GM23248 (cell line): ENCODE measurements around the gene UTP4. TPM values are rescaled to one million over a fixed set of nuclear protein-coding genes. Genes with fewer than 3 reads are reported as not detected.
"Not testable (repeated sequence)": the region's sequence is repeated elsewhere in the genome, so short reads cannot be mapped to it uniquely, and the experiment has no call there.

Source experiments
- DNase-seq: peaks from one replicate; pipeline ENCODE4 v3.0.0-alpha.2; 2015
- H2AFZ ChIP-seq: fragments of 200-600 bp; sonication (generic); 2 replicates; pipeline ENCODE4 v1.6.1; 2016; ENCODE audit warnings: antibody characterized with exemption
- H3F3A ChIP-seq: fragments of 200-600 bp; sonication (generic); 2 replicates; pipeline ENCODE4 v1.6.1; 2016; ENCODE audit warnings: mild to moderate bottlenecking, antibody characterized with exemption, mixed run types; ENCODE audit not compliant: insufficient read depth
- H3K27ac ChIP-seq: fragments of 200-600 bp; sonication (generic); 2 replicates; pipeline ENCODE4 v1.5.1; 2016; ENCODE audit warnings: mild to moderate bottlenecking
- H3K27me3 ChIP-seq: fragments of 200-600 bp; sonication (generic); replicated peaks from 2 replicates; pipeline ENCODE4 v1.6.1; 2016; ENCODE audit warnings: mild to moderate bottlenecking; ENCODE audit not compliant: insufficient read depth
- H3K36me3 ChIP-seq: fragments of 200-600 bp; sonication (generic); 2 replicates; pipeline ENCODE4 v1.6.1; 2016; ENCODE audit warnings: low read depth, mild to moderate bottlenecking
- H3K4me1 ChIP-seq: fragments of 200-600 bp; sonication (generic); 2 replicates; pipeline ENCODE4 v1.6.1; 2016; ENCODE audit warnings: mild to moderate bottlenecking; ENCODE audit not compliant: insufficient read depth
- H3K4me2 ChIP-seq: fragments of 200-600 bp; sonication (generic); one replicate; pipeline ENCODE4 v1.6.1; 2016; ENCODE audit warnings: mild to moderate bottlenecking; ENCODE audit not compliant: unreplicated experiment
- H3K4me3 ChIP-seq: fragments of 200-600 bp; sonication (generic); 2 replicates; pipeline ENCODE4 v1.5.1; 2016; ENCODE audit warnings: mild to moderate bottlenecking
- H3K79me2 ChIP-seq: fragments of 200-600 bp; sonication (generic); 2 replicates; pipeline ENCODE4 v1.6.1; 2016; ENCODE audit warnings: mild to moderate bottlenecking; ENCODE audit not compliant: insufficient read depth
- H3K9ac ChIP-seq: fragments of 200-600 bp; sonication (generic); 2 replicates; pipeline ENCODE4 v1.6.1; 2016; ENCODE audit warnings: mild to moderate bottlenecking
- H3K9me2 ChIP-seq: fragments of 200-600 bp; sonication (generic); 2 replicates; pipeline ENCODE4 v1.6.1; 2016; ENCODE audit warnings: mixed run types, mild to moderate bottlenecking, moderate library complexity; ENCODE audit not compliant: insufficient read depth
- H3K9me3 ChIP-seq: fragments of 200-600 bp; sonication (generic); one replicate; pipeline ENCODE4 v1.6.1; 2017; ENCODE audit warnings: low read depth
- H4K20me1 ChIP-seq: fragments of 200-600 bp; sonication (generic); 2 replicates; pipeline ENCODE4 v1.6.0; 2016; ENCODE audit not compliant: insufficient read depth
- EZH2 ChIP-seq: fragments of 200-600 bp; sonication (generic); IDR thresholded peaks from 2 replicates; pipeline ENCODE4 v1.6.1; 2018; ENCODE audit warnings: antibody characterized with exemption, mild to moderate bottlenecking; ENCODE audit not compliant: insufficient read depth, poor library complexity, severe bottlenecking
- EZH2phosphoT487 ChIP-seq: fragments of 200-600 bp; sonication (generic); IDR thresholded peaks from 2 replicates; pipeline ENCODE4 v1.6.1; 2018; ENCODE audit warnings: antibody characterized with exemption, moderate library complexity, mild to moderate bottlenecking, low read depth; ENCODE audit not compliant: insufficient read depth
- WGBS, 2 experiments: methylation state at CpG; one replicate each; pipeline ENCODE4 v1.1.6; 2015 to 2017; ENCODE audit warnings: low lambda C conversion rate in 2 of 2, low coverage in 1 of 2; ENCODE audit errors: missing lambda C conversion rate in 2 of 2; 5-methylcytosine and 5-hydroxymethylcytosine counted together
- in situ Hi-C: fragments of 300-500 bp; cut with MboI; formaldehyde crosslinking; loops from 2 replicates; pipeline ENCODE4 v1.15.0; 2020
- polyA plus RNA-seq: library from polyadenylated mRNA; unstranded; fragments of >200 nt; fragmentation: Nextera tagmentation; extraction: Ambion mirVana; gene quantifications from 2 replicates; pipeline ENCODE4 v1.2.1, GENCODE V29; 2016
- total RNA-seq: library from RNA; depleted of rRNA; stranded (reverse); fragments of >200 nt; shearing (Covaris generic); gene quantifications from 2 replicates; pipeline ENCODE4 v1.2.3, GENCODE V29; 2014

UTP4 gene
- total and polyA plus RNA-seq, 2 experiments from 2014 or later: 17.8 to 54.8 TPM

DNA sequence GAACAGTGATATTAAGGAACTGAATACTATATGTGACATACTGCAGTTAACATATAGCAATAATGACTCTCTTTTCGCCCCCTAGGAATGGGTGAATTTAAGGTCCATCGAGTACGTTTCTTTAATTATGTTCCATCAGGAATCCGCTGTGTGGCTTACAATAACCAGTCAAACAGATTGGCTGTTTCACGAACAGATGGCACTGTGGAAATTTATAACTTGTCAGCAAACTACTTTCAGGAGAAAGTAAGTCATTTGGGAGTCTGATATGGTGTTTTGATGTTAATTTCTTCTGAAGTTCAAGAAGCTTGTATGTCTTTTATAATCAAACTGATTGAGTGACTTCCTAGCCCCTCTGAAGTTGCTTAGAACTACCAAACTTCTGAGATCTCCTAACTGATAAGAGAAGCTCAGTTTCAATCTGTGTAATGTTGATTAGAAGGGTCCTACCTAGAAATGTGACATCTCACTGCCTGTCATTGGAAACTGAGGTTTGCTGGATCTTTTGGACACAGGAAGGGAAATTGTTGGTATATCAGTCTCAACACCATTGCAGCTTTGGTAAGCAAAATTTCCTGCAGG is 1.0 kb downstream of the UTP4 start:
- Histone ChIP-seq H3K4me1 (peaks cover 11% of the 10 kb centered on the region), H4K20me1 (no peaks in the 10 kb centered on the region), H3F3A (peaks cover 19% of the 10 kb centered on the region), H3K4me3 (peak overlapping the region; percentile 98), H3K79me2 (peaks cover 96% of the 10 kb centered on the region), H3K36me3 (peaks cover 10% of the 10 kb centered on the region), H3K27ac (0 out of 2 replicates have a peak overlapping the region, but pooled peaks have one; percentile 58), H3K9me3 (no peaks in the 10 kb centered on the region), H3K27me3 (no peaks in the 10 kb centered on the region), H2AFZ (peak overlapping the region; percentile 84), H3K9ac (peak overlapping the region; percentile 96), H3K9me2 (no peaks in the 10 kb centered on the region), H3K4me2 (peak overlapping the region; percentile 88)
- TF ChIP-seq EZH2phosphoT487 (no peak), EZH2 (no peak)
- peak; percentile 29 for DNase-seq
- WGBS, 2 experiments: 4 to 5% methylated on average over 5 of the region's 5 CpGs
- in situ Hi-C loops: no loop called here

DNA sequence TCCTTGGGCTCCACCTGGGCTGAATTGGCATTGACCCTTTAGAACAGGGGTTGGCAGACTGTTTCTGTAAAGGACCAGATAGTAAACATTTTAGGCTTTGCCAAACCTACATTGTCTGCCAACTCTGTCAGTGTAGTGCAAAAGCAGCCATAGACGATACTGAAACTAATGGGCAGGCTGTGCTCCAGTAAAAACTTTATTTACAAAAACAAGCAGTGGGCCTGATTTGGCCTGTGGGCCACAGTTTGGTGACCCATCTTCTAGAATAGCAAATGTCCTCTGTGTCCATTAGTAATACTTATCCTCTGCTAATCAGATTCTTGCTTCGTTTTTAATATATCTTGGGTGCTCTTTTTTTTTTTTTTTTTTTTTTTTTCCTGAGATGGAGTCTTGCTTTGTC is 6.2 kb downstream of the UTP4 start:
- H3K9me2 ChIP-seq: no peaks in the 10 kb centered on the region
- H2AFZ ChIP-seq: no peak overlapping the region
- H3K9me3 ChIP-seq: no peaks in the 10 kb centered on the region
- no peak overlapping the region for H3K9ac ChIP-seq
- peaks cover 83% of the 10 kb centered on the region for H3K79me2 ChIP-seq
- no peaks in the 10 kb centered on the region for H3K27me3 ChIP-seq
- in situ Hi-C loops: no loop called here
- no peaks in the 10 kb centered on the region for H4K20me1 ChIP-seq
- peaks cover 1% of the 10 kb centered on the region; the same call in 1 of the 2 replicates for H3K4me1 ChIP-seq
- peaks cover 44% of the 10 kb centered on the region for H3K36me3 ChIP-seq
- 95 to 98% methylated on average over 2 of the region's 2 CpGs for WGBS, 2 experiments
- no peak overlapping the region for H3K4me3 ChIP-seq
- no peak overlapping the region for H3K27ac ChIP-seq
- 0 out of 2 replicates have a peak, but pooled peaks cover 7% of the 10 kb centered on the region for H3F3A ChIP-seq
- no peak overlapping the region for H3K4me2 ChIP-seq
- TF ChIP-seq EZH2phosphoT487 (no peak), EZH2 (no peak)
- DNase-seq: no peak

DNA sequence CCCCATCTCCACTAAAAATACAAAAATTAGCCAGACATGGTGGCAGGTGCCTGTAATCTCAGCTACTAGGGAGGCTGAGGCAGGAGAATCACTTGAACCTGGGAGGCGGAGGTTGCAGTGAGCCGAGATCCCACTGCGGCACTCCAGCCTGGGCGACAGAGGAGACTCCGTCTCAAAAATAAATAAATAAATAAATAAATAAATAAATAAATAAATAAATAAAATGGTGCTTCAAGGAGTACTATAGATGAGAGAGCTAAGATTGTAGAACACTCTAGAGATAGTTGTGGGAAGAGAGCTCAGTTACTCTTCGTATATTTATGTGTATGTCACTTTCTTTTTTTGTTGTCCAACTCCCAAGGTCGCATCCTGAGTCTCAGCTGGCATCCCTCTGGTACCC is 7.0 kb downstream of the UTP4 start:
- DNase-seq, H3K9me3 ChIP-seq, H3K4me2 ChIP-seq, H3K9me2 ChIP-seq, H3K9ac ChIP-seq, in situ Hi-C loops, H3K4me3 ChIP-seq, H3F3A ChIP-seq, H4K20me1 ChIP-seq, H3K4me1 ChIP-seq, H3K27ac ChIP-seq, H3K27me3 ChIP-seq, H2AFZ ChIP-seq: not testable (repeated sequence)
- peaks cover 51% of the 10 kb centered on the region for H3K36me3 ChIP-seq
- 98 to 100% methylated on average over 7 of the region's 7 CpGs for WGBS, 2 experiments
- peaks cover 79% of the 10 kb centered on the region for H3K79me2 ChIP-seq

DNA sequence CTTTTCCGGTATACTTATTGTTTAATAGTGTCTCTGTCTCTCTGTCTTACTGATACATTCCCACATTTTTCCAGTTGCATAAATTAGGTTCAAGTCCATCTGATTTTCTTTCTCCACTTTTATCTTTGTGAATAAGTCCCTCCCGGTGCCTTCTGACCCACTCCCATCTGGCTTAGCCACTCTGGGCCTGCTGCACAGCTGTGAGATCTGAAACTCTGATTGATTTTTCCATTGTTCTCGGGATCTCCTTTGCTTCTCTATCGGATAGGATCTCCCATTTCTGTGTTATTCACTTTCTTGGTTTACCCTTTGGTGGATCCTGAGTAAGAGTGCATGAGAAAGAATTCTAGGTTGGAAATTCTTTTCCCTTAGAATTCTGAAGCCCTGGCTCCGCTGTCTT is 8.6 kb downstream of the UTP4 start:
- peaks cover 76% of the 10 kb centered on the region for H3K79me2 ChIP-seq
- no peaks in the 10 kb centered on the region for H3K27me3 ChIP-seq
- H3K9ac ChIP-seq: no peak overlapping the region
- H3K9me2 ChIP-seq: no peaks in the 10 kb centered on the region
- no peak overlapping the region for H3K4me2 ChIP-seq
- no peak overlapping the region for H3K27ac ChIP-seq
- no peaks in the 10 kb centered on the region for H3K4me1 ChIP-seq
- H3K4me3 ChIP-seq: no peak overlapping the region
- TF ChIP-seq EZH2: no peak
- TF ChIP-seq EZH2phosphoT487: no peak
- in situ Hi-C loops: no loop called here
- no peaks in the 10 kb centered on the region for H3K9me3 ChIP-seq
- H4K20me1 ChIP-seq: no peaks in the 10 kb centered on the region
- peaks cover 63% of the 10 kb centered on the region for H3K36me3 ChIP-seq
- 0 out of 2 replicates have a peak, but pooled peaks cover 7% of the 10 kb centered on the region for H3F3A ChIP-seq
- no peak for DNase-seq
- 66 to 77% methylated on average over 5 of the region's 5 CpGs for WGBS, 2 experiments
- no peak overlapping the region for H2AFZ ChIP-seq

DNA sequence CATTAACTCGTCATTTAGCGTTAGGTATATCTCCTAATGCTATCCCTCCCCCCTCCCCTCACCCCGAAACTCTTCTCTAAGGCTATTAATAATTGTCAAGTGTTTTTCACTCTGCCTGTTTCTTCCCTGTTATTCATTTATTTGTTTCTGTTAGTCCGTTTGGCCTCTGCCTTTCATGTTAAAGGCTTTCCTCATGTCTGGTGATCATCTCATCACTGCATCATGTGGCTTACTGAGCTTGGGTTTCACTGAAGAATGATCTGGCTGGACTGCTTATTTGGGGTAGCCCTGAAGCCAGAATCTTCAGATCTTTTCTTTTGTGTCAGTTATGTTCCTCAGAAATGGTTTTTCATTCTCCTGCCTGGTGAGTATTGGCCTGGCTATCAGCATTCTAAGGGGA is 9.5 kb downstream of the UTP4 start:
- in situ Hi-C loops: no loop called here
- H3K9me2 ChIP-seq: no peaks in the 10 kb centered on the region
- H3K27ac ChIP-seq: no peak overlapping the region
- no peaks in the 10 kb centered on the region for H4K20me1 ChIP-seq
- no peaks in the 10 kb centered on the region for H3K4me1 ChIP-seq
- no peak for DNase-seq
- H3K9ac ChIP-seq: no peak overlapping the region
- no peak overlapping the region for H2AFZ ChIP-seq
- no peaks in the 10 kb centered on the region for H3K27me3 ChIP-seq
- no peak for TF ChIP-seq EZH2phosphoT487
- TF ChIP-seq EZH2: no peak
- no peak overlapping the region for H3K4me2 ChIP-seq
- no peak overlapping the region for H3K4me3 ChIP-seq
- peaks cover 73% of the 10 kb centered on the region for H3K79me2 ChIP-seq
- 0 out of 2 replicates have a peak, but pooled peaks cover 3% of the 10 kb centered on the region for H3F3A ChIP-seq
- H3K9me3 ChIP-seq: no peaks in the 10 kb centered on the region
- WGBS, 2 experiments: 78 to 90% methylated on average over 2 to 4 of the region's 4 CpGs
- peaks cover 67% of the 10 kb centered on the region for H3K36me3 ChIP-seq
